HEK293T (cell line): ENCODE results near the gene SLC25A13.

Source experiments
- BHLHE40 ChIP-seq: fragments of 450-650 bp; IDR thresholded peaks from 2 replicates; pipeline ENCODE4 v1.6.1; 2016; ENCODE audit warnings: mild to moderate bottlenecking, moderate library complexity, borderline replicate concordance
- FOXK2 ChIP-seq: fragments of 450-650 bp; IDR thresholded peaks from 2 replicates; pipeline ENCODE4 v1.6.1; 2016; ENCODE audit warnings: mild to moderate bottlenecking
- PKNOX1 ChIP-seq: fragments of 450-650 bp; IDR thresholded peaks from 2 replicates; pipeline ENCODE4 v1.6.1; 2016
- SUZ12 ChIP-seq: fragments of 450-650 bp; IDR thresholded peaks from 2 replicates; pipeline ENCODE4 v1.6.1; 2016; ENCODE audit warnings: mild to moderate bottlenecking

GRCh38 chr7:96104984-96105383, 216.9 kb downstream of the SLC25A13 start:
- TF ChIP-seq FOXK2, result no peak
- no peak for TF ChIP-seq SUZ12
- no peak for TF ChIP-seq BHLHE40
- no peak for TF ChIP-seq PKNOX1
